ENCODE results near the gene HSPA12A. TPM values are rescaled to one million over a fixed set of nuclear protein-coding genes. Genes with fewer than 3 reads are reported as not detected.

HSPA12A gene
- total RNA-seq, 5 donors from 2014 or later (not counting 1 experiment from before 2014, with no cell fraction given): 0.26 to 0.89 (median 0.53) TPM

GRCh38 chr10:116667484-116667883 is 74.9 kb downstream of the HSPA12A start:
- peaks cover 7 to 25% of the 10 kb centered on the region in 2 experiments for H3K27me3 ChIP-seq (replicated peaks in 1 of 2; ENCODE audit: control insufficient read depth in 2 of 2, extremely low read depth in 1 of 2, insufficient read depth in 2 of 2, low read length in 1 of 2)
- H3K4me1 ChIP-seq (ENCODE audit: control insufficient read depth in 1 of 2, extremely low read depth in 1 of 2, insufficient read depth in 2 of 2, low read length in 2 of 2): no peaks in the 10 kb centered on the region
- Mint-ChIP-seq H3K4me3 (no peak overlapping the region), H3K27me3 (peaks cover 29 to 33% of the 10 kb centered on the region in 2 donors), H3K9me3 (no peaks in the 10 kb centered on the region), H3K4me1 (no peaks in the 10 kb centered on the region), H3K36me3 (no peaks in the 10 kb centered on the region), H3K27ac (no peak overlapping the region)
- H3K9me3 ChIP-seq: no peaks in the 10 kb centered on the region
- WGBS (ENCODE audit: insufficient coverage): 58% methylated on average over 2 of the region's 3 CpGs
- POLR2A ChIA-PET: no interaction called here
- H3K36me3 ChIP-seq (ENCODE audit: control insufficient read depth in 2 of 2, extremely low read depth in 1 of 2, insufficient read depth in 1 of 2, low read length in 1 of 2): no peaks in the 10 kb centered on the region
- ATAC-seq (replicated peaks in 1 of 4): no peak
- CTCF ChIA-PET: no interaction called here
- no peak overlapping the region for H3K4me3 ChIP-seq (ENCODE audit: control insufficient read depth in 1 of 2, extremely low read depth in 1 of 2, low read length in 1 of 2)
- no peak overlapping the region for H3K27ac ChIP-seq (ENCODE audit: low read length)
- DNase-seq: no peak

DNA sequence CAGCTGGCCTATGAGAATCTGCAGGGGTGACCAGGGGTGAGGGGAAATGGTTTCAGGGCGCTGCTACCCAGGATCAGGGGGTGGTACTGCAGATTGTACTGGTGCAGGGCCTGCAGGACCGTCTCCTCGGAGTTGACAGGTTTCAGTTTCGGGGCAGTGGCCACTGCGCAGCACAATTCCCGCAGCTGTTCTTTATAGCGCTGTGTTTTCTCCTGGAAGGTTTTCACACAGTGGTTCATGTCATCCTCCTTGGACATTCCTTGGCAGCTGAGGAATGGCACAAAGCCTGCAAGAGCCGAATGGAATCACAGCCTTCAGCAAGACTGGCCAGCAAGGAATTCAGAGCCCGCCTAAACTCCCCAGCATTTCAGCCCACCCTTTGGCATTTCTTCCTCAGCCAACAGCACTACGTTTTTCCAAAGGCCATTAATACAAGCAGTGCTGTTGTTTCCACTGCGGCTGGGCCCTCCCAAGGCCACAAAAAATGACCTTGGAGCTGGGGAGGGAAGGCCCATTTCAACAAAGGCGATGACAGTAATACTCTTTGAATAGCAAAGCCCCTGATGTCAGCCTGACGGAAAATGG is 76.7 kb downstream of the HSPA12A start:
- POLR2A ChIA-PET: no interaction called here
- DNase-seq: no peak
- H3K4me1 ChIP-seq (ENCODE audit: control insufficient read depth in 1 of 2, extremely low read depth in 1 of 2, insufficient read depth in 2 of 2, low read length in 2 of 2): no peaks in the 10 kb centered on the region
- no peak for ATAC-seq (replicated peaks in 1 of 4)
- peaks cover 3 to 31% of the 10 kb centered on the region in 2 experiments for H3K27me3 ChIP-seq (replicated peaks in 1 of 2; ENCODE audit: control insufficient read depth in 2 of 2, extremely low read depth in 1 of 2, insufficient read depth in 2 of 2, low read length in 1 of 2)
- H3K9me3 Mint-ChIP-seq: no peaks in the 10 kb centered on the region
- no peaks in the 10 kb centered on the region for H3K4me1 Mint-ChIP-seq
- no peak overlapping the region for H3K4me3 ChIP-seq (ENCODE audit: control insufficient read depth in 1 of 2, extremely low read depth in 1 of 2, low read length in 1 of 2)
- H3K27ac ChIP-seq (ENCODE audit: low read length): no peak overlapping the region
- no peak overlapping the region for H3K4me3 Mint-ChIP-seq
- peaks cover 24 to 27% of the 10 kb centered on the region in 2 donors for H3K27me3 Mint-ChIP-seq
- no peaks in the 10 kb centered on the region for H3K36me3 Mint-ChIP-seq
- H3K27ac Mint-ChIP-seq: no peak overlapping the region
- CTCF ChIA-PET: no interaction called here
- H3K36me3 ChIP-seq (ENCODE audit: control insufficient read depth in 2 of 2, extremely low read depth in 1 of 2, insufficient read depth in 1 of 2, low read length in 1 of 2): no peaks in the 10 kb centered on the region
- 78% methylated on average over 9 of the region's 13 CpGs for WGBS (ENCODE audit: insufficient coverage)
- H3K9me3 ChIP-seq: no peaks in the 10 kb centered on the region

DNA sequence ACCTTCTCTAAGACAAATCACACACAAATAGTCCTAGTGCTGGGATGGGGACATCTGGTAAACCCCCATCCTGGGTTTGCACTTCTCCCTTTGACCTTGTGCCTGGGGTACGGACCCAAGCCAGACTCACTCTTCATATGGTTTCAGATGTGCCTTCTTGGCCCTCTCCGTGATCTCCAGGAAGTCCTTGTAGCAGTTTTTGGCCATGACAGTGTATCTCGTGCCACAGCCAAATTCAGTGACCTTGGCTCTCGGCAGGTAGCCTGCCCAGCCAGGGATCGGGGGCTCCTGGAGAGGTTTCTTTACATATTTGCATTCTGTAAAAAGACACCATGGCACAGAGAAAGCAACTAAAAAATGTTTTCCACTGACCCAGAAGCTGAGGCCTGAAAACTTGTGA is 77.7 kb downstream of the HSPA12A start:
- POLR2A ChIA-PET: no interaction called here
- no peaks in the 10 kb centered on the region for H3K9me3 Mint-ChIP-seq
- DNase-seq: no peak
- CTCF ChIA-PET: no interaction called here
- Histone ChIP-seq H3K27ac (ENCODE audit: low read length) (no peak overlapping the region), H3K4me1 (ENCODE audit: control insufficient read depth in 1 of 2, extremely low read depth in 1 of 2, insufficient read depth in 2 of 2, low read length in 2 of 2) (no peaks in the 10 kb centered on the region), H3K27me3 (replicated peaks in 1 of 2; ENCODE audit: control insufficient read depth in 2 of 2, extremely low read depth in 1 of 2, insufficient read depth in 2 of 2, low read length in 1 of 2) (peaks cover 3 to 22% of the 10 kb centered on the region in 2 experiments), H3K36me3 (ENCODE audit: control insufficient read depth in 2 of 2, extremely low read depth in 1 of 2, insufficient read depth in 1 of 2, low read length in 1 of 2) (no peaks in the 10 kb centered on the region), H3K9me3 (no peaks in the 10 kb centered on the region), H3K4me3 (ENCODE audit: control insufficient read depth in 1 of 2, extremely low read depth in 1 of 2, low read length in 1 of 2) (no peak overlapping the region)
- peaks cover 21 to 27% of the 10 kb centered on the region in 2 donors for H3K27me3 Mint-ChIP-seq
- no peak overlapping the region for H3K27ac Mint-ChIP-seq
- no peak overlapping the region for H3K4me3 Mint-ChIP-seq
- no peak for ATAC-seq (replicated peaks in 1 of 4)
- no peaks in the 10 kb centered on the region for H3K36me3 Mint-ChIP-seq
- H3K4me1 Mint-ChIP-seq: no peaks in the 10 kb centered on the region
- 85% methylated on average over 5 of the region's 5 CpGs for WGBS (ENCODE audit: insufficient coverage)

DNA sequence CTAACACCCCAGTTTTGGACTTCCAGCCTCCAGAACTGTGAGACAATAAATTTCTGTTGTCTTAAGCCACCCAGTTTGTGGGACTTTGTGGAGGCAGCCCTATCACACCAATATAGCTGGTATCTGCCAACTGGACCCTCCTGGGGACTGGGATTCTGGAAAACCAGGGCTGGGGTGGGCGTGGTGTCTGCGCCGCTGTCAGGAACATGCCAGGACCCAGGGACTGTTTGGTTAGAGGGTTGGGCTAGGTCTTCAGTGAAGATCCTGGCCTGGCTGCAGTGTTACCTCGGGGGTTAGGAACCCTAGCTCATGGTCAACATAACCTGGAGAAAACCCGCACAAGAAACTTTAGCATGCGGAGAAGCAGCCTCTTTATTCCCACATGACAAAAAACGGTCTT is 79.0 kb downstream of the HSPA12A start:
- H3K36me3 Mint-ChIP-seq: no peaks in the 10 kb centered on the region
- Histone ChIP-seq H3K4me3 (ENCODE audit: control insufficient read depth in 1 of 2, extremely low read depth in 1 of 2, low read length in 1 of 2) (no peak overlapping the region), H3K27me3 (replicated peaks in 1 of 2; ENCODE audit: control insufficient read depth in 2 of 2, extremely low read depth in 1 of 2, insufficient read depth in 2 of 2, low read length in 1 of 2) (peaks cover 0 to 20% of the 10 kb centered on the region in 2 experiments), H3K27ac (ENCODE audit: low read length) (no peak overlapping the region), H3K9me3 (no peaks in the 10 kb centered on the region), H3K36me3 (ENCODE audit: control insufficient read depth in 2 of 2, extremely low read depth in 1 of 2, insufficient read depth in 1 of 2, low read length in 1 of 2) (no peaks in the 10 kb centered on the region), H3K4me1 (ENCODE audit: control insufficient read depth in 1 of 2, extremely low read depth in 1 of 2, insufficient read depth in 2 of 2, low read length in 2 of 2) (no peaks in the 10 kb centered on the region)
- CTCF ChIA-PET: no interaction called here
- POLR2A ChIA-PET: no interaction called here
- no peak overlapping the region for H3K4me3 Mint-ChIP-seq
- H3K4me1 Mint-ChIP-seq: no peaks in the 10 kb centered on the region
- WGBS (ENCODE audit: insufficient coverage): 69% methylated on average over 4 of the region's 7 CpGs
- ATAC-seq (replicated peaks in 1 of 4) (no peak), DNase-seq (no peak)
- H3K27ac Mint-ChIP-seq: no peak overlapping the region
- H3K9me3 Mint-ChIP-seq: no peaks in the 10 kb centered on the region
- peaks cover 11 to 20% of the 10 kb centered on the region in 2 donors for H3K27me3 Mint-ChIP-seq

- Histone ChIP-seq H3K27ac (ENCODE audit: low read length) (no peak overlapping the region), H3K4me3 (ENCODE audit: control insufficient read depth in 1 of 2, extremely low read depth in 1 of 2, low read length in 1 of 2) (no peak overlapping the region), H3K27me3 (replicated peaks in 1 of 2; ENCODE audit: control insufficient read depth in 2 of 2, extremely low read depth in 1 of 2, insufficient read depth in 2 of 2, low read length in 1 of 2) (peaks cover 0 to 18% of the 10 kb centered on the region in 2 experiments), H3K36me3 (ENCODE audit: control insufficient read depth in 2 of 2, extremely low read depth in 1 of 2, insufficient read depth in 1 of 2, low read length in 1 of 2) (no peaks in the 10 kb centered on the region), H3K9me3 (no peaks in the 10 kb centered on the region), H3K4me1 (ENCODE audit: control insufficient read depth in 1 of 2, extremely low read depth in 1 of 2, insufficient read depth in 2 of 2, low read length in 2 of 2) (no peaks in the 10 kb centered on the region)
- no peak overlapping the region for H3K4me3 Mint-ChIP-seq
- ChIA-PET POLR2A (no interaction called here), CTCF (interaction anchor here in 1 of 2 donors (0.6 to 0.7 kb wide), 3 partner anchors 134 to 1976 kb away, joined by 3 to 4 read pairs (median 3); no protein-coding TSS in a partner anchor)
- H3K27ac Mint-ChIP-seq: no peak overlapping the region
- H3K36me3 Mint-ChIP-seq: no peaks in the 10 kb centered on the region
- WGBS (ENCODE audit: insufficient coverage): 71% methylated on average over 2 of the region's 5 CpGs
- H3K27me3 Mint-ChIP-seq: peaks cover 7 to 9% of the 10 kb centered on the region in 2 donors
- DNase-seq (no peak), ATAC-seq (replicated peaks in 1 of 4) (no peak)
- H3K4me1 Mint-ChIP-seq: no peaks in the 10 kb centered on the region
- no peaks in the 10 kb centered on the region for H3K9me3 Mint-ChIP-seq
Measured at GRCh38 chr10:116660860-116661259, 81.5 kb downstream of the HSPA12A start.

DNA sequence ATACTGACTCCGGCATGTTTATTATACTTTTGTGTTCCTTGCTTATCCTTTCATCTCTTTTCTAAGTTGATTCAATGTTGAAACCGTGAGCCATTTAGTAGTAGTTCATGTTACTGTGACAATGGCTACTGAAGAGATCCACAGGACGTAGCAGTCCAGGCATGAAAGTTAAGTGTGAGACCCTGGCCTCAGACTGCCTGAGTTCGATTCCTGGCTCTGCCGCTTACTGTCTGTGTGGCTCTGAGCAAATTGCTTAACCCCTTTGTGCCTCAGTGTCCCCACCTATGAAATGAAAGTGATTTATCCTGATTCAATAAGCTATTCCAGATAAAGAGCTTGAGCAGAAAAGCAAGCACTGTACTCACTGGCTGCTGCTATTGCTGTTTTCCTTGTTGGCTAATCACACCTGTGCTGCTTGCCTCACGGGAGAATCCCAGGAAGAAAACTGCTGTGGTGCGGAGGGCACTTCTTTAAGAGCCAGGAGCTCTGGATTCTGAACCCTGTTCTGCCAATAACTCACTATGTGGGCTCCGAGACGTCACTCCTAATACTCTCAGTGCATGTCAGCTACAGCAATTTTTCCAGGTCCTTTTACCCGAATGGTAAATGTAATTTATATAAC is 83.2 kb downstream of the HSPA12A start:
- Mint-ChIP-seq H3K4me1 (no peaks in the 10 kb centered on the region), H3K9me3 (no peaks in the 10 kb centered on the region), H3K27me3 (peaks cover 9 to 14% of the 10 kb centered on the region in 2 donors), H3K36me3 (no peaks in the 10 kb centered on the region), H3K27ac (no peak overlapping the region), H3K4me3 (no peak overlapping the region)
- Histone ChIP-seq H3K27ac (ENCODE audit: low read length) (no peak overlapping the region), H3K27me3 (replicated peaks in 1 of 2; ENCODE audit: control insufficient read depth in 2 of 2, extremely low read depth in 1 of 2, insufficient read depth in 2 of 2, low read length in 1 of 2) (peaks cover 0 to 26% of the 10 kb centered on the region in 2 experiments), H3K9me3 (no peaks in the 10 kb centered on the region), H3K4me3 (ENCODE audit: control insufficient read depth in 1 of 2, extremely low read depth in 1 of 2, low read length in 1 of 2) (no peak overlapping the region), H3K36me3 (ENCODE audit: control insufficient read depth in 2 of 2, extremely low read depth in 1 of 2, insufficient read depth in 1 of 2, low read length in 1 of 2) (no peaks in the 10 kb centered on the region), H3K4me1 (ENCODE audit: control insufficient read depth in 1 of 2, extremely low read depth in 1 of 2, insufficient read depth in 2 of 2, low read length in 2 of 2) (no peaks in the 10 kb centered on the region)
- POLR2A ChIA-PET: no interaction called here
- CTCF ChIA-PET: no interaction called here
- 60% methylated on average over 4 of the region's 10 CpGs for WGBS (ENCODE audit: insufficient coverage)
- DNase-seq (no peak), ATAC-seq (replicated peaks in 1 of 4) (no peak)
